Peyer's patch (tissue), 4 donors: ENCODE results near the gene CDH4.

Experiments
- POLR2A ChIP-seq, 2 donors: fragments of 450-650 bp; IDR thresholded peaks; one replicate each; pipeline ENCODE4 v1.5.1; 2017; ENCODE audit warnings: antibody characterized with exemption in 2 of 2, mild to moderate bottlenecking in 2 of 2, moderate library complexity in 2 of 2
- TF ChIP-seq, protein P1 (sequence below), 6 experiments: fragments of 450-650 bp in 4 of 6; fragments of 200-600 bp in 2 of 6; sonication (generic) in 1 of 6; IDR thresholded peaks; one replicate each; pipeline ENCODE4 v1.5.1; 2017 to 2019; ENCODE audit warnings: antibody characterized with exemption in 6 of 6, mild to moderate bottlenecking in 3 of 6, moderate library complexity in 1 of 6

DNA sequence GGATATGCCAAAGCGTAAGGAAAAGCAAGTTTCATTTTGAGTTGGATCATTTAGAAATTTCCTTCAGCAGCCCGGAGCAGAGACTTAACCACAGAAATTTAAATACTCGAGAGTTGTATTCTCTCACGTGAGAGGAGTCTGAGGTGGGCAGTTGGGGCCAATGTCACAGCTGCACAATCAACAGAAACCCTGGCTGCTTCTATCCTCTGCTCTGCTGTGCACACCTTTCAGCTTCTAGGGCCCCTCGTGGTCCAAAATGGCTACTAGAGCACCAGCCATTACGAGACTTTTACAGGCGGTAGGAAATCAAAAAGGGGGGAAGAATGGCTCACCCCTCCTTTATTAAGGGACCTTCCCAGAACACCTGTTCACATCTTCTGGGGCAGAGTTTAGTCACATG is 659.8 kb downstream of the CDH4 start:
- TF ChIP-seq, protein P1, sequence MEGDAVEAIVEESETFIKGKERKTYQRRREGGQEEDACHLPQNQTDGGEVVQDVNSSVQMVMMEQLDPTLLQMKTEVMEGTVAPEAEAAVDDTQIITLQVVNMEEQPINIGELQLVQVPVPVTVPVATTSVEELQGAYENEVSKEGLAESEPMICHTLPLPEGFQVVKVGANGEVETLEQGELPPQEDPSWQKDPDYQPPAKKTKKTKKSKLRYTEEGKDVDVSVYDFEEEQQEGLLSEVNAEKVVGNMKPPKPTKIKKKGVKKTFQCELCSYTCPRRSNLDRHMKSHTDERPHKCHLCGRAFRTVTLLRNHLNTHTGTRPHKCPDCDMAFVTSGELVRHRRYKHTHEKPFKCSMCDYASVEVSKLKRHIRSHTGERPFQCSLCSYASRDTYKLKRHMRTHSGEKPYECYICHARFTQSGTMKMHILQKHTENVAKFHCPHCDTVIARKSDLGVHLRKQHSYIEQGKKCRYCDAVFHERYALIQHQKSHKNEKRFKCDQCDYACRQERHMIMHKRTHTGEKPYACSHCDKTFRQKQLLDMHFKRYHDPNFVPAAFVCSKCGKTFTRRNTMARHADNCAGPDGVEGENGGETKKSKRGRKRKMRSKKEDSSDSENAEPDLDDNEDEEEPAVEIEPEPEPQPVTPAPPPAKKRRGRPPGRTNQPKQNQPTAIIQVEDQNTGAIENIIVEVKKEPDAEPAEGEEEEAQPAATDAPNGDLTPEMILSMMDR (IDR thresholded peaks at IDR 0.05): no peak
- no peak for TF ChIP-seq POLR2A (IDR thresholded peaks at IDR 0.05)
